Activated naive CD8-positive, alpha-beta T cell treated with anti-CD3 and anti-CD28 coated beads for 36 hours (primary cell): ENCODE results near the gene KATNAL1. TPM values are rescaled to one million over a fixed set of nuclear protein-coding genes. Genes with fewer than 3 reads are reported as not detected.

ENCODE experiments used
- DNase-seq: peaks from one replicate; pipeline ENCODE4 v3.0.0; 2021
- H3K27ac Mint-ChIP-seq: one replicate; pipeline ENCODE4 v1.8.0; 2022; ENCODE audit warnings: mild to moderate bottlenecking, moderate library complexity, mixed read lengths
- H3K27me3 Mint-ChIP-seq: one replicate; pipeline ENCODE4 v1.8.0; 2022; ENCODE audit warnings: mild to moderate bottlenecking, mixed read lengths
- H3K36me3 Mint-ChIP-seq: one replicate; pipeline ENCODE4 v1.8.0; 2021; ENCODE audit warnings: mild to moderate bottlenecking, mixed read lengths
- H3K4me1 Mint-ChIP-seq: one replicate; pipeline ENCODE4 v1.8.0; 2021; ENCODE audit warnings: mixed read lengths
- H3K4me3 Mint-ChIP-seq: one replicate; pipeline ENCODE4 v1.8.0; 2022; ENCODE audit warnings: mild to moderate bottlenecking, moderate library complexity, mixed read lengths
- H3K9me3 Mint-ChIP-seq: one replicate; pipeline ENCODE4 v1.8.0; 2022; ENCODE audit warnings: mixed read lengths
- total RNA-seq, 2 experiments: library from RNA; stranded (reverse); gene quantifications; one replicate each; pipeline ENCODE4 v1.2.3, GENCODE V29; 2021

Gene KATNAL1
- total RNA-seq, 2 experiments from 2014 or later = 6.7 to 6.9 TPM

GRCh38 chr13:30240608-30241007 lies 66.7 kb downstream of the KATNAL1 start:
- DNase-seq = no peak
- H3K4me1 Mint-ChIP-seq = no peaks in the 10 kb centered on the region
- H3K27me3 Mint-ChIP-seq = no peaks in the 10 kb centered on the region
- no peak overlapping the region for H3K27ac Mint-ChIP-seq
- peaks cover 3% of the 10 kb centered on the region for H3K9me3 Mint-ChIP-seq
- peaks cover 4% of the 10 kb centered on the region for H3K36me3 Mint-ChIP-seq
- H3K4me3 Mint-ChIP-seq = no peak overlapping the region

- no peaks in the 10 kb centered on the region for H3K9me3 Mint-ChIP-seq
- no peak overlapping the region for H3K4me3 Mint-ChIP-seq
- DNase-seq = no peak
- no peak overlapping the region for H3K27ac Mint-ChIP-seq
- H3K36me3 Mint-ChIP-seq = peaks cover 3% of the 10 kb centered on the region
- no peaks in the 10 kb centered on the region for H3K4me1 Mint-ChIP-seq
- no peaks in the 10 kb centered on the region for H3K27me3 Mint-ChIP-seq
Observed at GRCh38 chr13:30235216-30235615, 72.1 kb downstream of the KATNAL1 start.

GRCh38 chr13:30234619-30235162 lies 72.7 kb downstream of the KATNAL1 start:
- H3K4me1 Mint-ChIP-seq = no peaks in the 10 kb centered on the region
- peaks cover 6% of the 10 kb centered on the region for H3K36me3 Mint-ChIP-seq
- H3K4me3 Mint-ChIP-seq = no peak overlapping the region
- H3K27me3 Mint-ChIP-seq = no peaks in the 10 kb centered on the region
- H3K27ac Mint-ChIP-seq = no peak overlapping the region
- DNase-seq = no peak
- no peaks in the 10 kb centered on the region for H3K9me3 Mint-ChIP-seq

- H3K9me3 Mint-ChIP-seq = peaks cover 13% of the 10 kb centered on the region
- H3K27me3 Mint-ChIP-seq = no peaks in the 10 kb centered on the region
- DNase-seq = no peak
- no peak overlapping the region for H3K27ac Mint-ChIP-seq
- peaks cover 9% of the 10 kb centered on the region for H3K4me1 Mint-ChIP-seq
- H3K36me3 Mint-ChIP-seq = peaks cover 43% of the 10 kb centered on the region
- H3K4me3 Mint-ChIP-seq = no peak overlapping the region
Observed at GRCh38 chr13:30224732-30225131, 82.6 kb downstream of the KATNAL1 start.

GRCh38 chr13:30222254-30222653 lies 85.1 kb downstream of the KATNAL1 start:
- Mint-ChIP-seq H3K36me3 (peaks cover 37% of the 10 kb centered on the region), H3K27ac (no peak overlapping the region), H3K9me3 (peaks cover 13% of the 10 kb centered on the region)

GRCh38 chr13:30216111-30216510 lies 91.2 kb downstream of the KATNAL1 start:
- Mint-ChIP-seq H3K9me3 (no peaks in the 10 kb centered on the region), H3K27ac (no peak overlapping the region), H3K27me3 (no peaks in the 10 kb centered on the region), H3K36me3 (peaks cover 3% of the 10 kb centered on the region), H3K4me1 (no peaks in the 10 kb centered on the region), H3K4me3 (no peak overlapping the region)
- no peak for DNase-seq

More at GRCh38 chr13:30222254-30222653, 85.1 kb downstream of the KATNAL1 start:
- DNase-seq = no peak
- Mint-ChIP-seq H3K4me1 (peaks cover 9% of the 10 kb centered on the region), H3K4me3 (no peak overlapping the region), H3K27me3 (no peaks in the 10 kb centered on the region)

GRCh38 chr13:30212256-30212655 lies 95.1 kb downstream of the KATNAL1 start:
- peaks cover 7% of the 10 kb centered on the region for H3K36me3 Mint-ChIP-seq
- DNase-seq = no peak
- peaks cover 4% of the 10 kb centered on the region for H3K4me1 Mint-ChIP-seq
- H3K9me3 Mint-ChIP-seq = no peaks in the 10 kb centered on the region
- no peak overlapping the region for H3K4me3 Mint-ChIP-seq
- no peak overlapping the region for H3K27ac Mint-ChIP-seq
- H3K27me3 Mint-ChIP-seq = no peaks in the 10 kb centered on the region

GRCh38 chr13:30211745-30212144 lies 95.6 kb downstream of the KATNAL1 start:
- Mint-ChIP-seq H3K27ac (no peak overlapping the region), H3K9me3 (no peaks in the 10 kb centered on the region), H3K36me3 (peaks cover 7% of the 10 kb centered on the region), H3K27me3 (no peaks in the 10 kb centered on the region), H3K4me3 (no peak overlapping the region), H3K4me1 (peaks cover 4% of the 10 kb centered on the region)
- DNase-seq = no peak

- no peaks in the 10 kb centered on the region for H3K27me3 Mint-ChIP-seq
- DNase-seq = no peak
- H3K27ac Mint-ChIP-seq = no peak overlapping the region
- no peak overlapping the region for H3K4me3 Mint-ChIP-seq
- peaks cover 6% of the 10 kb centered on the region for H3K36me3 Mint-ChIP-seq
- H3K9me3 Mint-ChIP-seq = no peaks in the 10 kb centered on the region
- peaks cover 9% of the 10 kb centered on the region for H3K4me1 Mint-ChIP-seq
Observed at GRCh38 chr13:30204564-30204963, 102.8 kb downstream of the KATNAL1 start.

GRCh38 chr13:30196025-30196424 lies 111.3 kb downstream of the KATNAL1 start:
- H3K36me3 Mint-ChIP-seq = no peaks in the 10 kb centered on the region
- H3K4me3 Mint-ChIP-seq = no peak overlapping the region
- H3K27ac Mint-ChIP-seq = no peak overlapping the region
- DNase-seq = no peak
- no peaks in the 10 kb centered on the region for H3K9me3 Mint-ChIP-seq
- peaks cover 3% of the 10 kb centered on the region for H3K27me3 Mint-ChIP-seq
- peaks cover 2% of the 10 kb centered on the region for H3K4me1 Mint-ChIP-seq

GRCh38 chr13:30194906-30195305 lies 112.4 kb downstream of the KATNAL1 start:
- Mint-ChIP-seq H3K4me1 (no peaks in the 10 kb centered on the region), H3K4me3 (no peak overlapping the region), H3K27me3 (peaks cover 3% of the 10 kb centered on the region), H3K36me3 (no peaks in the 10 kb centered on the region), H3K27ac (no peak overlapping the region), H3K9me3 (no peaks in the 10 kb centered on the region)
- DNase-seq = no peak

GRCh38 chr13:30193279-30194234 lies 113.8 kb downstream of the KATNAL1 start:
- H3K27me3 Mint-ChIP-seq = peaks cover 3% of the 10 kb centered on the region
- no peaks in the 10 kb centered on the region for H3K4me1 Mint-ChIP-seq
- no peak overlapping the region for H3K4me3 Mint-ChIP-seq
- no peak for DNase-seq
- no peaks in the 10 kb centered on the region for H3K36me3 Mint-ChIP-seq
- H3K27ac Mint-ChIP-seq = no peak overlapping the region
- H3K9me3 Mint-ChIP-seq = no peaks in the 10 kb centered on the region

- no peak overlapping the region for H3K27ac Mint-ChIP-seq
- no peak overlapping the region for H3K4me3 Mint-ChIP-seq
- no peaks in the 10 kb centered on the region for H3K9me3 Mint-ChIP-seq
- no peaks in the 10 kb centered on the region for H3K36me3 Mint-ChIP-seq
- H3K27me3 Mint-ChIP-seq = peaks cover 3% of the 10 kb centered on the region
- H3K4me1 Mint-ChIP-seq = no peaks in the 10 kb centered on the region
- no peak for DNase-seq
Observed at GRCh38 chr13:30192320-30193093, 114.8 kb downstream of the KATNAL1 start.

GRCh38 chr13:30191491-30192100 lies 115.8 kb downstream of the KATNAL1 start:
- Mint-ChIP-seq H3K27me3 (peaks cover 3% of the 10 kb centered on the region), H3K36me3 (no peaks in the 10 kb centered on the region), H3K4me1 (peaks cover under 1% of the 10 kb centered on the region), H3K27ac (no peak overlapping the region), H3K4me3 (no peak overlapping the region), H3K9me3 (no peaks in the 10 kb centered on the region)
- DNase-seq = no peak
